Superior temporal gyrus (tissue), 1 donor: Measurements from ENCODE around the gene GMIP.
A peak's percentile ranks its signal among the peaks of the same experiment; 100 is the strongest.
"Not testable (repeated sequence)": the region's sequence is repeated elsewhere in the genome, so short reads cannot be mapped to it uniquely, and the experiment has no call there.

ENCODE experiments used
- DNase-seq: peaks from one replicate; pipeline ENCODE4 v3.0.0-alpha.2; 2016; ENCODE audit errors: extremely low spot score

GMIP gene

GRCh38 chr19:19643158-19644053 lies at the start of gene GMIP:
Gene GMIP, minus strand, starts transcription at chr19:19643657. Its CDS starts 128 bp downstream, at chr19:19643529.
- peak; percentile 75 for DNase-seq

GRCh38 chr19:19691683-19692082 lies 48.2 kb upstream of the GMIP start:
- no peak for DNase-seq

- not testable (repeated sequence) for DNase-seq
Observed at GRCh38 chr19:19689023-19689422, 45.6 kb upstream of the GMIP start.

- no peak for DNase-seq
Observed at GRCh38 chr19:19687090-19687489, 43.6 kb upstream of the GMIP start.

- DNase-seq: no peak
Observed at GRCh38 chr19:19686580-19686979, 43.1 kb upstream of the GMIP start.

- not testable (repeated sequence) for DNase-seq
Observed at GRCh38 chr19:19686119-19686518, 42.7 kb upstream of the GMIP start.

GRCh38 chr19:19679176-19680073 lies 36.0 kb upstream of the GMIP start:
- no peak for DNase-seq

- DNase-seq: no peak
Observed at GRCh38 chr19:19677579-19677978, 34.1 kb upstream of the GMIP start.

GRCh38 chr19:19674315-19674714 lies 30.9 kb upstream of the GMIP start:
- DNase-seq: no peak

- no peak for DNase-seq
Observed at GRCh38 chr19:19672816-19673215, 29.4 kb upstream of the GMIP start.

- DNase-seq: no peak
Observed at GRCh38 chr19:19670070-19670551, 26.7 kb upstream of the GMIP start.

- DNase-seq: peak; percentile 97
Observed at GRCh38 chr19:19668230-19669012, 25.0 kb upstream of the GMIP start, which contains the start of gene ZNF101. Gene ZNF101, plus strand, starts transcription at chr19:19668839. Its CDS starts 125 bp downstream, at chr19:19668964.

GRCh38 chr19:19665420-19665948 lies 22.0 kb upstream of the GMIP start:
- not testable (repeated sequence) for DNase-seq

GRCh38 chr19:19663256-19664120 lies 20.0 kb upstream of the GMIP start, which contains the start of gene ATP13A1:
Gene ATP13A1, minus strand, starts transcription at chr19:19663676. Its CDS starts 10 bp downstream, at chr19:19663666.
- peak; percentile 98 for DNase-seq

GRCh38 chr19:19662871-19663255 lies 19.4 kb upstream of the GMIP start:
- no peak for DNase-seq

GRCh38 chr19:19662344-19662743 lies 18.9 kb upstream of the GMIP start:
- no peak for DNase-seq

GRCh38 chr19:19661675-19662251 lies 18.3 kb upstream of the GMIP start:
- DNase-seq: no peak

- DNase-seq: no peak
Observed at GRCh38 chr19:19661141-19661674, 17.8 kb upstream of the GMIP start.

GRCh38 chr19:19659646-19660245 lies 16.3 kb upstream of the GMIP start:
- no peak for DNase-seq
